Natural killer cell (primary cell): Measurements from ENCODE around the gene PRDM16. TPM values are rescaled to one million over a fixed set of nuclear protein-coding genes. Genes with fewer than 3 reads are reported as not detected.
A peak's percentile ranks its signal among the peaks of the same experiment; 100 is the strongest.

Source experiments
- ATAC-seq, 3 donors: fragments of 150-1000 bp in 2 of 3; fragments of 200-7000 bp in 1 of 3; cut with Tn5 transposase; 1 replicate in 1 of 3; 2 replicates in 2 of 3; pipeline ENCODE4 v1.10.0; 2021; ENCODE audit warnings: mild to moderate bottlenecking in 2 of 3, moderate library complexity in 2 of 3
- DNase-seq, 2 donors: peaks; one replicate each; pipeline versions ENCODE4 v3.0.0 to v3.0.0-alpha.2; 2013 to 2021; ENCODE audit warnings: mixed read lengths in 1 of 2
- H3K27ac ChIP-seq: one replicate; pipeline ENCODE4 v1.5.1; 2013; ENCODE audit warnings: mild to moderate bottlenecking, low read length
- H3K27me3 ChIP-seq: one replicate; pipeline ENCODE4 v1.6.1; 2013; ENCODE audit warnings: low read length; ENCODE audit not compliant: control insufficient read depth, insufficient read depth
- H3K36me3 ChIP-seq: one replicate; pipeline ENCODE4 v1.6.1; 2013; ENCODE audit warnings: low read length; ENCODE audit not compliant: control insufficient read depth, insufficient read depth
- H3K4me1 ChIP-seq: one replicate; pipeline ENCODE4 v1.6.1; 2013; ENCODE audit warnings: low read length; ENCODE audit not compliant: control insufficient read depth, insufficient read depth
- H3K4me3 ChIP-seq: one replicate; pipeline ENCODE4 v1.5.1; 2013; ENCODE audit warnings: low read length
- H3K9me3 ChIP-seq: one replicate; pipeline ENCODE4 v1.6.1; 2013; ENCODE audit warnings: low read length; ENCODE audit not compliant: control insufficient read depth, insufficient read depth
- H3K27ac Mint-ChIP-seq, 2 donors: one replicate each; pipeline ENCODE4 v1.8.0; 2022; ENCODE audit warnings: mild to moderate bottlenecking in 2 of 2, mixed read lengths in 2 of 2, moderate library complexity in 1 of 2
- H3K27me3 Mint-ChIP-seq, 2 donors: one replicate each; pipeline ENCODE4 v1.8.0; 2022; ENCODE audit warnings: low read depth in 2 of 2, mixed read lengths in 2 of 2
- H3K36me3 Mint-ChIP-seq: one replicate; pipeline ENCODE4 v1.8.0; 2022; ENCODE audit warnings: mixed read lengths
- H3K4me1 Mint-ChIP-seq, 2 donors: one replicate each; pipeline ENCODE4 v1.8.0; 2022; ENCODE audit warnings: mixed read lengths in 2 of 2
- H3K4me3 Mint-ChIP-seq: one replicate; pipeline ENCODE4 v1.8.0; 2022; ENCODE audit warnings: mild to moderate bottlenecking, moderate library complexity, mixed read lengths
- H3K9me3 Mint-ChIP-seq, 2 donors: one replicate each; pipeline ENCODE4 v1.8.0; 2022; ENCODE audit warnings: mixed read lengths in 2 of 2
- CTCF ChIP-seq: fragments of 200-600 bp; IDR thresholded peaks from one replicate; pipeline ENCODE4 v1.8.0; 2022; ENCODE audit warnings: antibody characterized with exemption
- WGBS: methylation state at CpG from one replicate; pipeline ENCODE4 v1.1.7; 2013; ENCODE audit warnings: missing lambda C conversion rate; ENCODE audit not compliant: insufficient coverage; 5-methylcytosine and 5-hydroxymethylcytosine counted together
- intact Hi-C: fragments of 100-400 bp; cut with micrococcal nuclease; formaldehyde crosslinking; loops from one replicate; pipeline ENCODE4 v1.14.2; 2022
- total RNA-seq, 4 donors: library from RNA; stranded (reverse); fragments of 120-200 nt in 1 of 4; gene quantifications; one replicate each; pipeline versions ENCODE4 v1.2.3 to v1.2.4, GENCODE V29; 2013 to 2022

The PRDM16 gene
- total RNA-seq, 3 donors from 2014 or later (not counting 1 experiment from before 2014, with no cell fraction given) = 0.25 to 0.64 TPM; not detected in 1

- no peak overlapping the region for H3K27ac Mint-ChIP-seq
- no peak overlapping the region for H3K4me3 Mint-ChIP-seq
- Histone ChIP-seq H3K4me3 (no peak overlapping the region), H3K27ac (no peak overlapping the region), H3K9me3 (no peaks in the 10 kb centered on the region), H3K27me3 (no peaks in the 10 kb centered on the region), H3K36me3 (no peaks in the 10 kb centered on the region), H3K4me1 (no peaks in the 10 kb centered on the region)
- WGBS = 83% methylated on average over 19 of the region's 19 CpGs
- no peaks in the 10 kb centered on the region for H3K9me3 Mint-ChIP-seq
- TF ChIP-seq CTCF = no peak
- H3K36me3 Mint-ChIP-seq = no peaks in the 10 kb centered on the region
- ATAC-seq (no peak), DNase-seq (no peak)
- H3K27me3 Mint-ChIP-seq = no peaks in the 10 kb centered on the region
- H3K4me1 Mint-ChIP-seq = no peaks in the 10 kb centered on the region
- intact Hi-C loops = no loop called here
These were observed 30.3 kb upstream of the PRDM16 start for GRCh38 chr1:3038571-3039181.

GRCh38 chr1:3040004-3040403 is 29.0 kb upstream of the PRDM16 start:
- Mint-ChIP-seq H3K27ac (no peak overlapping the region), H3K9me3 (no peaks in the 10 kb centered on the region), H3K36me3 (no peaks in the 10 kb centered on the region), H3K4me1 (no peaks in the 10 kb centered on the region), H3K27me3 (no peaks in the 10 kb centered on the region), H3K4me3 (no peak overlapping the region)
- no peak for DNase-seq
- no peak for TF ChIP-seq CTCF
- Histone ChIP-seq H3K4me1 (no peaks in the 10 kb centered on the region), H3K27ac (no peak overlapping the region), H3K36me3 (no peaks in the 10 kb centered on the region), H3K9me3 (no peaks in the 10 kb centered on the region), H3K4me3 (no peak overlapping the region), H3K27me3 (no peaks in the 10 kb centered on the region)
- WGBS = 92% methylated on average over 7 of the region's 7 CpGs
- peak in 1 of 3 donors; percentile 12 for ATAC-seq
- intact Hi-C loops = no loop called here

GRCh38 chr1:3042481-3042880 is 26.5 kb upstream of the PRDM16 start:
- Mint-ChIP-seq H3K27ac (no peak overlapping the region), H3K9me3 (no peaks in the 10 kb centered on the region), H3K4me1 (no peaks in the 10 kb centered on the region)

More at GRCh38 chr1:3042481-3042880, 26.5 kb upstream of the PRDM16 start:
- DNase-seq (no peak), ATAC-seq (no peak)
- H3K4me3 Mint-ChIP-seq = no peak overlapping the region
- 85% methylated on average over 9 of the region's 9 CpGs for WGBS
- no peaks in the 10 kb centered on the region for H3K27me3 ChIP-seq
- H3K36me3 ChIP-seq = no peaks in the 10 kb centered on the region
- intact Hi-C loops = no loop called here
- H3K27ac ChIP-seq = no peak overlapping the region
- peaks cover 0 to 4% of the 10 kb centered on the region in 2 donors for H3K27me3 Mint-ChIP-seq
- no peak overlapping the region for H3K4me3 ChIP-seq
- no peaks in the 10 kb centered on the region for H3K36me3 Mint-ChIP-seq
- no peak for TF ChIP-seq CTCF
- no peaks in the 10 kb centered on the region for H3K9me3 ChIP-seq
- H3K4me1 ChIP-seq = no peaks in the 10 kb centered on the region
